Neural cell (in vitro differentiated cells): ENCODE results near the gene DHX34. TPM values are rescaled to one million over a fixed set of nuclear protein-coding genes. Genes with fewer than 3 reads are reported as not detected.

Experiments
- H2AFZ ChIP-seq: fragments of 200-600, 300-800 bp; sonication (generic), shearing (Covaris generic); 2 replicates; pipeline ENCODE4 v1.6.0; 2014; ENCODE audit warnings: low read depth, mild to moderate bottlenecking, antibody characterized with exemption, low read length, moderate library complexity
- H3F3A ChIP-seq: fragments of 200-600 bp; shearing (Covaris generic); 2 replicates; pipeline ENCODE4 v1.6.1; 2016; ENCODE audit warnings: mild to moderate bottlenecking, moderate library complexity, mixed read lengths, antibody characterized with exemption, low read length; ENCODE audit not compliant: insufficient read depth, poor library complexity, severe bottlenecking
- H3K27ac ChIP-seq: fragments of 200-600, 300-800 bp; sonication (generic), shearing (Covaris generic); 2 replicates; pipeline ENCODE4 v1.5.1; 2014; ENCODE audit warnings: mild to moderate bottlenecking, low read length, moderate library complexity
- H3K27me3 ChIP-seq: fragments of 300-800, 200-600 bp; sonication (generic), shearing (Covaris generic); 2 replicates; pipeline ENCODE4 v1.6.0; 2014; ENCODE audit warnings: mild to moderate bottlenecking, low read depth, low read length, moderate library complexity; ENCODE audit not compliant: insufficient read depth
- H3K36me3 ChIP-seq: fragments of 300-800, 200-600 bp; sonication (generic), shearing (Covaris generic); 2 replicates; pipeline ENCODE4 v1.5.1; 2014; ENCODE audit warnings: mild to moderate bottlenecking, antibody characterized with exemption, low read length, moderate library complexity; ENCODE audit not compliant: insufficient read depth
- H3K4me2 ChIP-seq: fragments of 300-800, 200-600 bp; sonication (generic), shearing (Covaris generic); 2 replicates; pipeline ENCODE4 v1.6.0; 2014; ENCODE audit warnings: mild to moderate bottlenecking, low read length
- H3K4me3 ChIP-seq: fragments of 300-800, 200-600 bp; sonication (generic), shearing (Covaris generic); 2 replicates; pipeline ENCODE4 v1.5.1; 2014; ENCODE audit warnings: mild to moderate bottlenecking, low read length, moderate library complexity
- H3K79me2 ChIP-seq: fragments of 200-600 bp; shearing (Covaris generic); replicated peaks from 2 replicates; pipeline ENCODE4 v1.6.0; 2014; ENCODE audit warnings: mild to moderate bottlenecking, low read length, moderate library complexity; ENCODE audit not compliant: insufficient read depth
- H3K9ac ChIP-seq: fragments of 300-800, 200-600 bp; sonication (generic), shearing (Covaris generic); 2 replicates; pipeline ENCODE4 v1.6.1; 2016; ENCODE audit warnings: mild to moderate bottlenecking, low read length, mixed read lengths
- H3K9me2 ChIP-seq: fragments of 200-600 bp; shearing (Covaris generic); 2 replicates; pipeline ENCODE4 v1.6.1; 2016; ENCODE audit warnings: mild to moderate bottlenecking, low read length, mixed read lengths; ENCODE audit not compliant: insufficient read depth
- H3K9me3 ChIP-seq: fragments of 200-600, 300-800 bp; sonication (generic), shearing (Covaris generic); 2 replicates; pipeline ENCODE4 v1.6.1; 2016; ENCODE audit warnings: mild to moderate bottlenecking, mixed run types, low read length, moderate library complexity, mixed read lengths
- H4K20me1 ChIP-seq: fragments of 200-600 bp; shearing (Covaris generic); 2 replicates; pipeline ENCODE4 v1.6.1; 2016; ENCODE audit warnings: mild to moderate bottlenecking, mixed run types; ENCODE audit not compliant: insufficient read depth
- CTCF ChIP-seq: fragments of 450-650 bp; IDR thresholded peaks from 2 replicates; pipeline ENCODE4 v1.5.1; 2014; ENCODE audit warnings: antibody characterized with exemption, mild to moderate bottlenecking, moderate library complexity; ENCODE audit not compliant: poor library complexity, severe bottlenecking
- EP300 ChIP-seq: fragments of 450-650 bp; conservative IDR thresholded peaks from 2 replicates; pipeline ENCODE4 v1.6.1; 2014; ENCODE audit warnings: antibody characterized with exemption, mild to moderate bottlenecking, moderate library complexity; ENCODE audit not compliant: poor library complexity, severe bottlenecking
- EZH2 ChIP-seq: fragments of 200-600, 300-800 bp; shearing (Covaris generic), sonication (generic); IDR thresholded peaks from 2 replicates; pipeline ENCODE4 v1.6.1; 2014; ENCODE audit warnings: antibody characterized with exemption, low read length, borderline replicate concordance, mild to moderate bottlenecking; ENCODE audit not compliant: insufficient read depth, poor library complexity, severe bottlenecking
- MXI1 ChIP-seq: fragments of 450-650 bp; conservative IDR thresholded peaks from 2 replicates; pipeline ENCODE4 v1.6.1; 2014; ENCODE audit warnings: antibody characterized with exemption, mild to moderate bottlenecking; ENCODE audit not compliant: poor library complexity, severe bottlenecking
- POLR2AphosphoS5 ChIP-seq: IDR thresholded peaks from 2 replicates; pipeline ENCODE4 v1.6.1; 2012
- RAD21 ChIP-seq: fragments of 450-650 bp; conservative IDR thresholded peaks from 2 replicates; pipeline ENCODE4 v1.6.1; 2014; ENCODE audit warnings: antibody characterized with exemption, mild to moderate bottlenecking, moderate library complexity
- REST ChIP-seq: IDR thresholded peaks from 2 replicates; pipeline ENCODE4 v1.6.1; 2012; ENCODE audit warnings: borderline replicate concordance
- SMC3 ChIP-seq: fragments of 450-650 bp; conservative IDR thresholded peaks from 2 replicates; pipeline ENCODE4 v1.6.1; 2014; ENCODE audit warnings: antibody characterized with exemption, mild to moderate bottlenecking, moderate library complexity; ENCODE audit not compliant: poor library complexity
- TAF1 ChIP-seq: IDR thresholded peaks from 2 replicates; pipeline ENCODE4 v1.6.1; 2012; ENCODE audit warnings: low read depth
- polyA plus RNA-seq: library from polyadenylated mRNA; depleted of rRNA; stranded (reverse); fragments of >200 nt; gene quantifications from 2 replicates; pipeline ENCODE4 v1.2.3, GENCODE V29; 2014

The DHX34 gene
- polyA plus RNA-seq, 1 donor from 2014 or later = 11.7 TPM

DNA sequence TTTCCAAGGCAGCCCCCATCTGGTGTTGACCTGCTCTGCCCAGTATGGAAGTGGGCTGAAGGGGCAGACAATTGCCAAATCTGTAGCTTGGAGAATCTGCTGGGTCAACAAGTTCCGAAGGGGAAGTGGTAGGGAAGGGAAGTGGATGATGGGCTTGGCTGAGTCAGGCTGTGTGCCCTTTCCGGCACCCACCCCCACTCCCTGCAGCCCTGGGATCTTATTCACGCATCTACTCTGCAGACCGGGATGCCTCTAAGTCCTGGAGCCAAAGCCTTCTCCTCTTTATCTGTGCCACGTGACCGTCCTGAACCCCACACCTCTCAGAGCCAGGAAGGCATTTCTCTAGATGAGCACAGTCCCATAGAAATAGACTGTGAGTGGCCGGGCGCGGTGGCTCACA, 24.6 kb upstream of the DHX34 start:
- Histone ChIP-seq H3K4me2 (no peak overlapping the region), H3K27ac (no peak overlapping the region), H3K36me3 (no peaks in the 10 kb centered on the region), H3F3A (no peaks in the 10 kb centered on the region), H4K20me1 (no peaks in the 10 kb centered on the region), H3K9ac (no peak overlapping the region), H3K9me2 (no peaks in the 10 kb centered on the region), H3K4me3 (no peak overlapping the region), H3K79me2 (no peaks in the 10 kb centered on the region), H3K9me3 (no peaks in the 10 kb centered on the region), H3K27me3 (no peaks in the 10 kb centered on the region), H2AFZ (no peak overlapping the region)
- TF ChIP-seq SMC3 (no peak), REST (no peak), POLR2AphosphoS5 (no peak), CTCF (no peak), MXI1 (no peak), EP300 (no peak), EZH2 (no peak), RAD21 (no peak), TAF1 (no peak)

- no peak overlapping the region for H3K27ac ChIP-seq
- no peaks in the 10 kb centered on the region for H3K27me3 ChIP-seq
- H2AFZ ChIP-seq = no peak overlapping the region
- TF ChIP-seq REST = no peak
- no peak for TF ChIP-seq CTCF
- TF ChIP-seq RAD21 = no peak
- no peak for TF ChIP-seq EZH2
- TF ChIP-seq SMC3 = no peak
- no peak for TF ChIP-seq TAF1
- TF ChIP-seq EP300 = no peak
- no peak for TF ChIP-seq MXI1
- TF ChIP-seq POLR2AphosphoS5 = no peak
- H4K20me1 ChIP-seq = no peaks in the 10 kb centered on the region
- no peaks in the 10 kb centered on the region for H3K79me2 ChIP-seq
- no peak overlapping the region for H3K4me3 ChIP-seq
- no peaks in the 10 kb centered on the region for H3K36me3 ChIP-seq
- H3K9me2 ChIP-seq = no peaks in the 10 kb centered on the region
- H3F3A ChIP-seq = no peaks in the 10 kb centered on the region
- no peak overlapping the region for H3K9ac ChIP-seq
- H3K9me3 ChIP-seq = no peaks in the 10 kb centered on the region
- no peak overlapping the region for H3K4me2 ChIP-seq
Measured at GRCh38 chr19:47330466-47330869, 18.6 kb upstream of the DHX34 start.
